KMS-11 (cell line): ENCODE measurements around the gene SMIM44.
"Not testable (repeated sequence)": the region's sequence is repeated elsewhere in the genome, so short reads cannot be mapped to it uniquely, and the experiment has no call there.

Experiments
- H2AFZ ChIP-seq: fragments of 200-600 bp; sonication (generic); 2 replicates; pipeline ENCODE4 v1.6.1; 2016; ENCODE audit warnings: antibody characterized with exemption, mixed run types, low read depth
- H3K27ac ChIP-seq: fragments of 200-600 bp; sonication (generic); 2 replicates; pipeline ENCODE4 v1.6.1; 2016; ENCODE audit warnings: mild to moderate bottlenecking, mixed run types
- H3K27me3 ChIP-seq: fragments of 200-600 bp; sonication (generic); 2 replicates; pipeline ENCODE4 v1.6.1; 2017; ENCODE audit warnings: mild to moderate bottlenecking, low read depth, mixed run types, moderate library complexity; ENCODE audit not compliant: insufficient read depth
- H3K36me3 ChIP-seq: fragments of 200-600 bp; sonication (generic); 2 replicates; pipeline ENCODE4 v1.6.1; 2017; ENCODE audit warnings: mild to moderate bottlenecking, mixed run types; ENCODE audit not compliant: insufficient read depth
- H3K4me1 ChIP-seq: fragments of 200-600 bp; sonication (generic); 2 replicates; pipeline ENCODE4 v1.6.1; 2016; ENCODE audit warnings: mild to moderate bottlenecking, low read depth, mixed run types; ENCODE audit not compliant: poor library complexity, severe bottlenecking
- H3K4me2 ChIP-seq: fragments of 200-600 bp; sonication (generic); 2 replicates; pipeline ENCODE4 v1.7.0; 2016; ENCODE audit warnings: mild to moderate bottlenecking, mixed run types
- H3K4me3 ChIP-seq: fragments of 200-600 bp; sonication (generic); IDR thresholded peaks from 2 replicates; pipeline ENCODE4 v1.6.1; 2017; ENCODE audit warnings: low read depth, low read length, mixed read lengths; ENCODE audit not compliant: insufficient read depth
- H3K79me2 ChIP-seq: fragments of 200-600 bp; sonication (generic); 2 replicates; pipeline ENCODE4 v1.6.1; 2016; ENCODE audit warnings: low read depth, mixed run types; ENCODE audit not compliant: insufficient read depth
- H3K9ac ChIP-seq: fragments of 200-600 bp; sonication (generic); 2 replicates; pipeline ENCODE4 v1.6.1; 2016; ENCODE audit warnings: mild to moderate bottlenecking, mixed run types
- H4K20me1 ChIP-seq: fragments of 200-600 bp; sonication (generic); 2 replicates; pipeline ENCODE4 v1.6.1; 2016; ENCODE audit warnings: mild to moderate bottlenecking, mixed run types; ENCODE audit not compliant: insufficient read depth
- CTCF ChIP-seq: fragments of 200-600 bp; sonication (generic); conservative IDR thresholded peaks from 2 replicates; pipeline ENCODE4 v1.6.1; 2017; ENCODE audit warnings: low read depth, mild to moderate bottlenecking, antibody characterized with exemption, low read length, moderate library complexity, mixed read lengths

The SMIM44 gene

GRCh38 chr19:3451451-3451866, 31.8 kb downstream of the SMIM44 start:
- H3K9ac ChIP-seq = no peak overlapping the region
- no peaks in the 10 kb centered on the region for H3K36me3 ChIP-seq
- no peaks in the 10 kb centered on the region for H4K20me1 ChIP-seq
- peaks cover 17% of the 10 kb centered on the region for H3K4me1 ChIP-seq
- no peaks in the 10 kb centered on the region for H3K27me3 ChIP-seq
- H3K79me2 ChIP-seq = no peaks in the 10 kb centered on the region
- H2AFZ ChIP-seq = no peak overlapping the region
- no peak for TF ChIP-seq CTCF
- no peak overlapping the region for H3K4me3 ChIP-seq
- H3K4me2 ChIP-seq = no peak overlapping the region
- H3K27ac ChIP-seq = no peak overlapping the region

- Histone ChIP-seq H3K9ac (no peak overlapping the region), H4K20me1 (no peaks in the 10 kb centered on the region), H2AFZ (no peak overlapping the region), H3K27ac (no peak overlapping the region; the same call in 1 of the 2 replicates), H3K4me2 (no peak overlapping the region), H3K36me3 (no peaks in the 10 kb centered on the region), H3K4me1 (peaks cover 12% of the 10 kb centered on the region), H3K4me3 (no peak overlapping the region), H3K79me2 (no peaks in the 10 kb centered on the region), H3K27me3 (no peaks in the 10 kb centered on the region)
- no peak for TF ChIP-seq CTCF
Measured at GRCh38 chr19:3450796-3451411, 32.3 kb downstream of the SMIM44 start.

- Histone ChIP-seq H3K4me1 (peaks cover 10% of the 10 kb centered on the region), H3K9ac (no peak overlapping the region), H3K79me2 (no peaks in the 10 kb centered on the region), H3K27me3 (no peaks in the 10 kb centered on the region), H3K27ac (no peak overlapping the region), H3K4me2 (no peak overlapping the region), H4K20me1 (no peaks in the 10 kb centered on the region), H3K4me3 (no peak overlapping the region), H2AFZ (no peak overlapping the region), H3K36me3 (no peaks in the 10 kb centered on the region)
- no peak for TF ChIP-seq CTCF
Measured at GRCh38 chr19:3448616-3449334, 34.5 kb downstream of the SMIM44 start.

- not testable (repeated sequence) for H3K4me3 ChIP-seq, H4K20me1 ChIP-seq, H3K4me1 ChIP-seq, H3K27me3 ChIP-seq, H3K27ac ChIP-seq, H3K79me2 ChIP-seq, H3K9ac ChIP-seq, H3K4me2 ChIP-seq, H3K36me3 ChIP-seq, H2AFZ ChIP-seq
Measured at GRCh38 chr19:3446657-3447056, 36.6 kb downstream of the SMIM44 start.

GRCh38 chr19:3444695-3445234, 38.5 kb downstream of the SMIM44 start:
- Histone ChIP-seq H2AFZ (no peak overlapping the region), H3K4me1 (no peaks in the 10 kb centered on the region), H3K4me3 (no peak overlapping the region), H3K36me3 (no peaks in the 10 kb centered on the region), H4K20me1 (no peaks in the 10 kb centered on the region), H3K27me3 (no peaks in the 10 kb centered on the region), H3K27ac (no peak overlapping the region), H3K9ac (no peak overlapping the region), H3K79me2 (no peaks in the 10 kb centered on the region), H3K4me2 (no peak overlapping the region)
- no peak for TF ChIP-seq CTCF
